ENCODE data around the gene SLC10A3. TPM values are rescaled to one million over a fixed set of nuclear protein-coding genes. Genes with fewer than 3 reads are reported as not detected.
A peak's percentile ranks its signal among the peaks of the same experiment; 100 is the strongest.

SLC10A3 gene
- total and polyA plus RNA-seq, 10 of the 15 experiments (the other 5 are each of a cell fraction or from before 2014, with no cell fraction given) = 1.7 to 23.5 (median 11.0) TPM

GRCh38 chrX:154515966-154516655 is 25.7 kb upstream of the SLC10A3 start, which contains the start of gene FAM3A:
TSS of gene FAM3A (minus strand) at chrX:154516232. CDS start at chrX:154515772, 460 bp downstream.
- ChIA-PET SMC1A (ENCODE audit: uncharacterized antibody, unreplicated experiment) (interaction anchor here (0.6 to 1.5 kb wide), 3 partner anchors 11 to 26 kb away, joined by 3 to 7 read pairs (median 4); partner anchors contain the start of gene SLC10A3), RAD21 (ENCODE audit: unreplicated experiment) (interaction anchor here (0.7 to 1.4 kb wide), 2 partner anchors 26 to 32 kb away, joined by 4 to 5 read pairs; partner anchors contain the start of gene SLC10A3), POLR2A (interaction anchor here (0.9 to 2.4 kb wide), 6 partner anchors 11 to 119 kb away, joined by 3 to 12 read pairs (median 4); partner anchors contain the start of genes LAGE3, RPL10 and SLC10A3), CTCF (interaction anchor here (1.1 to 2.1 kb wide), 2 partner anchors 11 to 19 kb away, joined by 3 to 8 read pairs; no protein-coding TSS in a partner anchor)
- Histone ChIP-seq H3K4me3 (peak within 1 kb of the TSS; percentile 78), H2AFZ (ENCODE audit: control insufficient read depth, low read depth, low read length) (peak within 1 kb of the TSS; percentile 83), H4K20me1 (ENCODE audit: control insufficient read depth, insufficient read depth) (no peaks in the 10 kb centered on the region), H3K9ac (ENCODE audit: control insufficient read depth, insufficient read depth, low read length) (peak within 1 kb of the TSS; percentile 83), H3K27ac (ENCODE audit: control insufficient read depth, insufficient read depth) (peak within 1 kb of the TSS; percentile 72), H3K4me2 (ENCODE audit: control insufficient read depth, insufficient read depth) (peak within 1 kb of the TSS; percentile 79), H3K36me3 (ENCODE audit: control insufficient read depth in 2 of 2, insufficient read depth in 2 of 2, low read length in 1 of 2) (no peaks in the 10 kb centered on the region), H3K9me3 (replicated peaks; ENCODE audit: control insufficient read depth, insufficient read depth, low read length) (no peaks in the 10 kb centered on the region; the same call in 2 of the 3 replicates), H3K27me3 (replicated peaks in 1 of 2; ENCODE audit: control insufficient read depth in 2 of 2, insufficient read depth in 2 of 2, low read length in 1 of 2) (no peaks in the 10 kb centered on the region), H3K4me1 (ENCODE audit: control insufficient read depth, insufficient read depth, low read length) (no peaks in the 10 kb centered on the region), H3K79me2 (ENCODE audit: control insufficient read depth, insufficient read depth, low read length) (no peaks in the 10 kb centered on the region; the same call in none of the 2 replicates)
- intact Hi-C loops (cut with micrococcal nuclease; ENCODE audit: unreplicated experiment) = loop anchor here (5.0 kb wide), 1 partner anchor 39 kb away; the partner anchor contains the start of gene LAGE3
- DNase-seq (ENCODE audit: low read depth, low spot score) = peak; percentile 52
- WGBS (ENCODE audit: insufficient coverage, insufficient replicate concordance, low lambda C conversion rate, missing lambda C conversion rate) = 39% methylated on average over 39 of the region's 59 CpGs
- FAIRE-seq = peak; percentile 18
- BruUV-seq (replicated peaks) = no TSS peak
- peak; percentile 96 for ATAC-seq
- in situ Hi-C loops (cut with MboI) = no loop called here
- TF ChIP-seq USF1 (IDR thresholded peaks at IDR 0.05; ENCODE audit: borderline replicate concordance, extremely low read length, insufficient read depth, low read depth, low read length) = no peak
- peak; percentile 50; the same call in 1 of the 2 replicates for TF ChIP-seq NKRF (conservative IDR thresholded peaks at IDR 0.05)
- TF ChIP-seq IRF3 (IDR thresholded peaks at IDR 0.05) = no peak
- TF ChIP-seq TAF1 (IDR thresholded peaks at IDR 0.05; ENCODE audit: borderline replicate concordance, low read depth, low read length) = peak; percentile 37; the same call in 1 of the 2 replicates
- TF ChIP-seq ELK1 (IDR thresholded peaks at IDR 0.05; ENCODE audit: low read depth, low read length) = peak; percentile 81
- TF ChIP-seq MYC (IDR thresholded peaks at IDR 0.05; ENCODE audit: insufficient read depth, insufficient read length, insufficient replicate concordance, low read length, severe bottlenecking) = no peak
- TF ChIP-seq KAT2A (conservative IDR thresholded peaks at IDR 0.05; ENCODE audit: control insufficient read depth, low read depth, low read length) = no peak
- peak; percentile 44 for TF ChIP-seq BACH1 (IDR thresholded peaks at IDR 0.05; ENCODE audit: borderline replicate concordance)
- TF ChIP-seq CBFB (IDR thresholded peaks at IDR 0.05; ENCODE audit: low read depth) = no peak
- no peak for TF ChIP-seq CBX3 (IDR thresholded peaks at IDR 0.05; ENCODE audit: borderline replicate concordance, low read depth)
- 0 out of 4 replicates have a peak, but pooled peaks of 1 of the 2 experiments have one; percentile 30 for TF ChIP-seq BHLHE40 (IDR thresholded peaks at IDR 0.05; ENCODE audit: borderline replicate concordance in 1 of 2, low read depth in 2 of 2, low read length in 1 of 2)
- no peak for TF ChIP-seq ZZZ3 (IDR thresholded peaks at IDR 0.05; ENCODE audit: control insufficient read depth, insufficient read length, low read depth)
- TF ChIP-seq RUNX3 (IDR thresholded peaks at IDR 0.05; ENCODE audit: low read length) = 0 out of 2 replicates have a peak, but pooled peaks have one; percentile 5
- no peak for TF ChIP-seq DPF2 (IDR thresholded peaks at IDR 0.05)
- TF ChIP-seq YY1 (IDR thresholded peaks at IDR 0.05; ENCODE audit: low read depth, low read length) = peak; percentile 94
- TF ChIP-seq SRF (IDR thresholded peaks at IDR 0.05; ENCODE audit: low read depth in 2 of 2, low read length in 2 of 2) = peak; percentile 85 to 91

Data from GM12878 (cell line).